Measurements from ENCODE around the gene KMT2D.

The KMT2D gene

GRCh38 chr12:49030119-49030518 is 30.5 kb downstream of the KMT2D start:
- peak overlapping the region; percentile 31 for H4K8ac ChIP-seq (ENCODE audit: low read depth, low read length)
- no peak overlapping the region for H3K9ac ChIP-seq (ENCODE audit: low read depth, low read length, poor library complexity)
- no peaks in the 10 kb centered on the region for H3K4me1 ChIP-seq (ENCODE audit: control insufficient read depth in 2 of 2, insufficient read depth in 1 of 2, low read depth in 1 of 2, low read length in 2 of 2)
- no peak overlapping the region for H2AFZ ChIP-seq (ENCODE audit: low read length)
- H3K14ac ChIP-seq (ENCODE audit: low read length) = no peak overlapping the region
- no peak overlapping the region for H4K91ac ChIP-seq (ENCODE audit: low read depth, low read length, poor library complexity)
- H3K4ac ChIP-seq (ENCODE audit: low read length) = no peak overlapping the region
- H2BK15ac ChIP-seq (ENCODE audit: low read length) = no peak overlapping the region
- H2BK120ac ChIP-seq (ENCODE audit: low read depth, low read length) = no peak overlapping the region
- H3K79me1 ChIP-seq (ENCODE audit: low read depth, low read length) = peaks cover 7% of the 10 kb centered on the region
- no peak overlapping the region for H3K18ac ChIP-seq (ENCODE audit: low read length)
- peaks cover 83 to 99% of the 10 kb centered on the region in 2 donors for H3K36me3 ChIP-seq (replicated peaks in 1 of 2; ENCODE audit: control insufficient read depth in 2 of 2, insufficient read depth in 2 of 2, low read length in 2 of 2)
- no peak overlapping the region for H3K4me3 ChIP-seq (ENCODE audit: low read length in 2 of 2)
- no peaks in the 10 kb centered on the region for H3K9me3 ChIP-seq (replicated peaks in 1 of 2; ENCODE audit: control insufficient read depth in 2 of 2, insufficient read depth in 1 of 2, low read depth in 1 of 2, low read length in 2 of 2)
- H2BK5ac ChIP-seq (ENCODE audit: low read length) = no peak overlapping the region
- H3K27ac ChIP-seq (replicated peaks; ENCODE audit: low read length) = no peak overlapping the region
- no peak for DNase-seq (ENCODE audit: low spot score)
- no peak overlapping the region for H3K23ac ChIP-seq (ENCODE audit: low read depth, low read length, poor library complexity)
- no peaks in the 10 kb centered on the region for H3K27me3 ChIP-seq (ENCODE audit: control insufficient read depth in 3 of 3, insufficient read depth in 3 of 3, low read depth in 1 of 3, low read length in 3 of 3)
- no peak overlapping the region for H2BK12ac ChIP-seq (ENCODE audit: low read length)
- WGBS, 2 donors (ENCODE audit: extremely low coverage in 2 of 2, insufficient read length in 2 of 2, insufficient replicate concordance in 1 of 2) = no CpG with 5 or more reads among the region's 8 CpGs
- no peak overlapping the region for H2AK5ac ChIP-seq (ENCODE audit: low read depth, low read length)
- no peak overlapping the region for H3K4me2 ChIP-seq (ENCODE audit: insufficient read depth, low read length, poor library complexity, severe bottlenecking)

GRCh38 chr12:49028666-49029275 is 31.8 kb downstream of the KMT2D start:
- H3K27me3 ChIP-seq (ENCODE audit: control insufficient read depth in 3 of 3, insufficient read depth in 3 of 3, low read depth in 1 of 3, low read length in 3 of 3) = no peaks in the 10 kb centered on the region
- H2BK15ac ChIP-seq (ENCODE audit: low read length) = no peak overlapping the region
- no peak overlapping the region for H2BK5ac ChIP-seq (ENCODE audit: low read length)
- H3K9me3 ChIP-seq (replicated peaks in 1 of 2; ENCODE audit: control insufficient read depth in 2 of 2, insufficient read depth in 1 of 2, low read depth in 1 of 2, low read length in 2 of 2) = no peaks in the 10 kb centered on the region
- WGBS, 2 donors (ENCODE audit: extremely low coverage in 2 of 2, insufficient read length in 2 of 2, insufficient replicate concordance in 1 of 2) = no CpG with 5 or more reads among the region's 10 CpGs
- H2BK120ac ChIP-seq (ENCODE audit: low read depth, low read length) = no peak overlapping the region
- H3K4me1 ChIP-seq (ENCODE audit: control insufficient read depth in 2 of 2, insufficient read depth in 1 of 2, low read depth in 1 of 2, low read length in 2 of 2) = no peaks in the 10 kb centered on the region
- no peak overlapping the region for H3K4me2 ChIP-seq (ENCODE audit: insufficient read depth, low read length, poor library complexity, severe bottlenecking)
- no peak overlapping the region for H3K4ac ChIP-seq (ENCODE audit: low read length)
- H3K27ac ChIP-seq (replicated peaks; ENCODE audit: low read length) = no peak overlapping the region
- peaks cover 79 to 99% of the 10 kb centered on the region in 2 donors for H3K36me3 ChIP-seq (replicated peaks in 1 of 2; ENCODE audit: control insufficient read depth in 2 of 2, insufficient read depth in 2 of 2, low read length in 2 of 2)
- H3K14ac ChIP-seq (ENCODE audit: low read length) = no peak overlapping the region
- H3K79me1 ChIP-seq (ENCODE audit: low read depth, low read length) = peaks cover 6% of the 10 kb centered on the region
- no peak overlapping the region for H3K23ac ChIP-seq (ENCODE audit: low read depth, low read length, poor library complexity)
- no peak for DNase-seq (ENCODE audit: low spot score)
- H2AFZ ChIP-seq (ENCODE audit: low read length) = no peak overlapping the region
- H4K8ac ChIP-seq (ENCODE audit: low read depth, low read length) = no peak overlapping the region
- H3K18ac ChIP-seq (ENCODE audit: low read length) = no peak overlapping the region
- H4K91ac ChIP-seq (ENCODE audit: low read depth, low read length, poor library complexity) = no peak overlapping the region
- H2AK5ac ChIP-seq (ENCODE audit: low read depth, low read length) = no peak overlapping the region
- H3K9ac ChIP-seq (ENCODE audit: low read depth, low read length, poor library complexity) = no peak overlapping the region
- no peak overlapping the region for H2BK12ac ChIP-seq (ENCODE audit: low read length)
- H3K4me3 ChIP-seq (ENCODE audit: low read length in 2 of 2) = no peak overlapping the region

- Histone ChIP-seq H2AFZ (ENCODE audit: low read length) (no peak overlapping the region), H4K8ac (ENCODE audit: low read depth, low read length) (no peak overlapping the region), H2BK5ac (ENCODE audit: low read length) (no peak overlapping the region), H3K23ac (ENCODE audit: low read depth, low read length, poor library complexity) (no peak overlapping the region), H3K4ac (ENCODE audit: low read length) (no peak overlapping the region), H2BK15ac (ENCODE audit: low read length) (no peak overlapping the region), H3K9ac (ENCODE audit: low read depth, low read length, poor library complexity) (no peak overlapping the region), H3K27me3 (ENCODE audit: control insufficient read depth in 3 of 3, insufficient read depth in 3 of 3, low read depth in 1 of 3, low read length in 3 of 3) (no peaks in the 10 kb centered on the region), H3K36me3 (replicated peaks in 1 of 2; ENCODE audit: control insufficient read depth in 2 of 2, insufficient read depth in 2 of 2, low read length in 2 of 2) (peaks cover 77 to 99% of the 10 kb centered on the region in 2 donors), H2BK12ac (ENCODE audit: low read length) (no peak overlapping the region), H2AK5ac (ENCODE audit: low read depth, low read length) (no peak overlapping the region), H2BK120ac (ENCODE audit: low read depth, low read length) (no peak overlapping the region), H3K18ac (ENCODE audit: low read length) (no peak overlapping the region), H3K79me1 (ENCODE audit: low read depth, low read length) (peaks cover 6% of the 10 kb centered on the region), H3K4me3 (ENCODE audit: low read length in 2 of 2) (no peak overlapping the region), H3K14ac (ENCODE audit: low read length) (no peak overlapping the region), H3K4me1 (ENCODE audit: control insufficient read depth in 2 of 2, insufficient read depth in 1 of 2, low read depth in 1 of 2, low read length in 2 of 2) (no peaks in the 10 kb centered on the region), H4K91ac (ENCODE audit: low read depth, low read length, poor library complexity) (no peak overlapping the region), H3K9me3 (replicated peaks in 1 of 2; ENCODE audit: control insufficient read depth in 2 of 2, insufficient read depth in 1 of 2, low read depth in 1 of 2, low read length in 2 of 2) (no peaks in the 10 kb centered on the region), H3K27ac (replicated peaks; ENCODE audit: low read length) (no peak overlapping the region), H3K4me2 (ENCODE audit: insufficient read depth, low read length, poor library complexity, severe bottlenecking) (no peak overlapping the region)
- DNase-seq (ENCODE audit: low spot score) = no peak
- no CpG with 5 or more reads among the region's 9 CpGs for WGBS, 2 donors (ENCODE audit: extremely low coverage in 2 of 2, insufficient read length in 2 of 2, insufficient replicate concordance in 1 of 2)
Measured at GRCh38 chr12:49027846-49028555, 32.6 kb downstream of the KMT2D start.

GRCh38 chr12:49026678-49027480 is 33.7 kb downstream of the KMT2D start:
- no peak overlapping the region for H3K4ac ChIP-seq (ENCODE audit: low read length)
- no peak overlapping the region for H2BK120ac ChIP-seq (ENCODE audit: low read depth, low read length)
- H4K91ac ChIP-seq (ENCODE audit: low read depth, low read length, poor library complexity) = no peak overlapping the region
- H3K9me3 ChIP-seq (replicated peaks in 1 of 2; ENCODE audit: control insufficient read depth in 2 of 2, insufficient read depth in 1 of 2, low read depth in 1 of 2, low read length in 2 of 2) = peaks cover 0 to 2% of the 10 kb centered on the region in 2 donors
- no peak overlapping the region for H2AFZ ChIP-seq (ENCODE audit: low read length)
- H3K4me3 ChIP-seq (ENCODE audit: low read length in 2 of 2) = no peak overlapping the region
- no peak overlapping the region for H2BK15ac ChIP-seq (ENCODE audit: low read length)
- DNase-seq (ENCODE audit: low spot score) = no peak
- H2BK5ac ChIP-seq (ENCODE audit: low read length) = no peak overlapping the region
- no peak overlapping the region for H2BK12ac ChIP-seq (ENCODE audit: low read length)
- WGBS, 2 donors (ENCODE audit: extremely low coverage in 2 of 2, insufficient read length in 2 of 2, insufficient replicate concordance in 1 of 2) = no CpG with 5 or more reads among the region's 26 CpGs
- H2AK5ac ChIP-seq (ENCODE audit: low read depth, low read length) = no peak overlapping the region
- H3K18ac ChIP-seq (ENCODE audit: low read length) = no peak overlapping the region
- no peak overlapping the region for H3K14ac ChIP-seq (ENCODE audit: low read length)
- H3K79me1 ChIP-seq (ENCODE audit: low read depth, low read length) = peaks cover 4% of the 10 kb centered on the region
- peaks cover 77 to 99% of the 10 kb centered on the region in 2 donors for H3K36me3 ChIP-seq (replicated peaks in 1 of 2; ENCODE audit: control insufficient read depth in 2 of 2, insufficient read depth in 2 of 2, low read length in 2 of 2)
- no peaks in the 10 kb centered on the region for H3K4me1 ChIP-seq (ENCODE audit: control insufficient read depth in 2 of 2, insufficient read depth in 1 of 2, low read depth in 1 of 2, low read length in 2 of 2)
- H3K23ac ChIP-seq (ENCODE audit: low read depth, low read length, poor library complexity) = peak overlapping the region; percentile 17
- H3K4me2 ChIP-seq (ENCODE audit: insufficient read depth, low read length, poor library complexity, severe bottlenecking) = no peak overlapping the region
- H4K8ac ChIP-seq (ENCODE audit: low read depth, low read length) = no peak overlapping the region
- no peaks in the 10 kb centered on the region for H3K27me3 ChIP-seq (ENCODE audit: control insufficient read depth in 3 of 3, insufficient read depth in 3 of 3, low read depth in 1 of 3, low read length in 3 of 3)
- H3K27ac ChIP-seq (replicated peaks; ENCODE audit: low read length) = no peak overlapping the region
- peak overlapping the region; percentile 50 for H3K9ac ChIP-seq (ENCODE audit: low read depth, low read length, poor library complexity)

Measured in neuronal stem cell (in vitro differentiated cells).